Measurements from ENCODE around the gene ART1. TPM values are rescaled to one million over a fixed set of nuclear protein-coding genes. Genes with fewer than 3 reads are reported as not detected.

Gene ART1
- total RNA-seq, 2 experiments from 2014 or later = not detected

DNA sequence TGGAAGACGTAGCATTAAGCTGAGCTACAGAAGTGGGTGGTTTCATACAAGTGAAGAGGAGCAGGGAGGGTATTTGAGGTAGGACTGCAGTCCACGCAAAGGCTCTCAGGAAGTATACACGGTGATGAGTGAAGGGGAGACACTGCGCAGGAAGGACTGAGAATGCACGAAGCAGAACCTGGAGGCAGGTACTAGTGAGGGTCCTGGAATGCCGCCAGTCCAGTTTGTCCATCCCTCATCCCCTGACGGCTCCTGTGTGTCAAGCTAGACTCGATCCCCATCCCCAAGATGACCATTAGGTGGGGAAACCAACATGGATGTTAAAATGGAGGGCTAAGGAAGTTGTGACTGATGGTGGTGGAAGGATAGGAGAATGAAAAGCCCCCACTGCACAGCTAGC lies 26.9 kb upstream of the ART1 start:
- Mint-ChIP-seq H3K27me3 (no peaks in the 10 kb centered on the region), H3K9me3 (no peaks in the 10 kb centered on the region), H3K4me3 (no peak overlapping the region), H3K27ac (no peak overlapping the region), H3K4me1 (peaks cover 16% of the 10 kb centered on the region), H3K36me3 (ENCODE audit: low read depth) (no peaks in the 10 kb centered on the region)
- ChIA-PET POLR2A (no interaction called here), CTCF (interaction anchor here (1.1 kb wide), 1 partner anchor 10 kb away, joined by 3 read pairs; no protein-coding TSS in a partner anchor)
- no peak for DNase-seq

DNA sequence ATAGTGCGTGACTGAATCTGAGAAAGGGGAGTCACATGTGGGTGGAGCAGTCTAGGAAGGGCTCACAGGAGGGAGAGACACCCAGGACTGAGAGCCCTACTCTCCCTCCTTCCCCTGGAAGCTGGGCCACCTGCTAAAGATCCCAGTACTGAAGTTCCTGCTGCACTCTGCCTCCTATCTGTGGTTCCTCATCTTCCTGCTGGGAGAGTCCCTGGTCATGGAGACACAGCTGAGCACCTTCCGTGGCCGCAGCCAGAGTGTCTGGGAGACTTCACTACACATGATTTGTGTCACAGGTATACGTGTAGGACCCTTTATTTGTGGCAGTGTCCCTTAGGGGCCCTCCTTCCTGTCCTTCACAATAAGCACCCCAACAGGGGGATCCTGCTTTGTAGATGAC lies 22.4 kb upstream of the ART1 start:
- Mint-ChIP-seq H3K27ac (no peak overlapping the region), H3K27me3 (no peaks in the 10 kb centered on the region), H3K36me3 (ENCODE audit: low read depth) (no peaks in the 10 kb centered on the region), H3K4me1 (no peaks in the 10 kb centered on the region), H3K4me3 (no peak overlapping the region), H3K9me3 (no peaks in the 10 kb centered on the region)
- no peak for DNase-seq
- ChIA-PET POLR2A (no interaction called here), CTCF (no interaction called here)

DNA sequence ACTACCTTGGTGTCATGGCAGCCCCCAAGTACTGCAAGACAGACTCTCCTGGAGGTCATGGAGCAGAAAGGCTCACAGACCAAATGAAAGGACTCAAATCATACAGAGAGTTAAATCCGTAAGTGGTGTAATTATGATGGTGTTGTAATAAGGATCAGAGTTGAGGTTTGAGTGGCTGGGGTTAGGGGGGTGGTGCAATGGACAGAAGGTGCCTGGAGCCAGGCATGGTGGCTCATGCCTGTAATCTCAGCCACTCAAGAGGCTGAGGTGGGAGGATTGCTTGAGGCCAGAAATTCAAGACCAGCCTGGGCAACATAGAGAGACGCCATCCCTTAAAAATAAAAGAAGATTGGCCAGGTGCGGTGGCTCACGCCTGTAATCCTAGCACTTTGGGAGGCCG lies 21.8 kb upstream of the ART1 start:
- H3K9me3 Mint-ChIP-seq = no peaks in the 10 kb centered on the region
- H3K36me3 Mint-ChIP-seq (ENCODE audit: low read depth) = no peaks in the 10 kb centered on the region
- no peak overlapping the region for H3K27ac Mint-ChIP-seq
- H3K4me1 Mint-ChIP-seq = no peaks in the 10 kb centered on the region
- POLR2A ChIA-PET = no interaction called here
- H3K4me3 Mint-ChIP-seq = no peak overlapping the region
- CTCF ChIA-PET = interaction anchor here (0.9 to 1.3 kb wide), 2 partner anchors 14 to 184 kb away, joined by 3 to 5 read pairs; no protein-coding TSS in a partner anchor
- no peak for DNase-seq
- no peaks in the 10 kb centered on the region for H3K27me3 Mint-ChIP-seq

DNA sequence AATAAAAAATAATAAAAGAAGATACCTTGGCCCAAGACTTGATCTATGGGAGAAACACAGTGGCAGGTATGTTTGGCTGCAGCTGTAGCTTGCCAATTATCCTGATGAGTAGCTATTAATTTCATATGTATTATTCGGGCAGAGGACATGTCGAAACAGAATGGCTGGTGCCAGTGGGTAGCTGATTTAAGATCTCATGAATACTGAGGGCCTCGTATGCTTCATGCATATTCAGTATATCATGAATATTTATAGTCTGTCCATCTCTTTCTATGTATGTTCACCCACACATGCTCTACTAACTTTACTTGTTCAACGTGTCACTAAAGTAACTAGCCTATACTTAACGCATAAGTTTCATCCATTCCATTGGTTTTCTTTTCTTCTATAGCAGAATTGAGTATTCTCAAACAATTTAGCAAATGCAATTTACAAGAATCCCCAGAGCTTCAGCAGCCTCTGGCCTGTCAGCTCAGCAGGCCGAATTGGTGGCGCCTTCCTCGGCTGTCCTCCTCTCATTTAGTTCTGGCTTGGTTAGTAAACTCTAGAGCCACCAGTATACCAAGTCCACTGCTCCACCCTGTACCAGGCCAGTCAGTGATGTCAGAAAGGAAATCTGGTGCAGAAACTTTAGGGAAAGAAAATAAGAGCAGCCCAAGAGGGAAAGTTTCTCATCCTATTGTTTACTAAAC lies 21.0 kb upstream of the ART1 start:
- Mint-ChIP-seq H3K27ac (no peak overlapping the region), H3K27me3 (no peaks in the 10 kb centered on the region), H3K36me3 (ENCODE audit: low read depth) (no peaks in the 10 kb centered on the region), H3K4me1 (no peaks in the 10 kb centered on the region), H3K9me3 (no peaks in the 10 kb centered on the region), H3K4me3 (no peak overlapping the region)
- ChIA-PET CTCF (interaction anchor here (0.9 to 1.3 kb wide), 2 partner anchors 15 to 183 kb away, joined by 3 to 5 read pairs; no protein-coding TSS in a partner anchor), POLR2A (no interaction called here)
- DNase-seq = no peak

DNA sequence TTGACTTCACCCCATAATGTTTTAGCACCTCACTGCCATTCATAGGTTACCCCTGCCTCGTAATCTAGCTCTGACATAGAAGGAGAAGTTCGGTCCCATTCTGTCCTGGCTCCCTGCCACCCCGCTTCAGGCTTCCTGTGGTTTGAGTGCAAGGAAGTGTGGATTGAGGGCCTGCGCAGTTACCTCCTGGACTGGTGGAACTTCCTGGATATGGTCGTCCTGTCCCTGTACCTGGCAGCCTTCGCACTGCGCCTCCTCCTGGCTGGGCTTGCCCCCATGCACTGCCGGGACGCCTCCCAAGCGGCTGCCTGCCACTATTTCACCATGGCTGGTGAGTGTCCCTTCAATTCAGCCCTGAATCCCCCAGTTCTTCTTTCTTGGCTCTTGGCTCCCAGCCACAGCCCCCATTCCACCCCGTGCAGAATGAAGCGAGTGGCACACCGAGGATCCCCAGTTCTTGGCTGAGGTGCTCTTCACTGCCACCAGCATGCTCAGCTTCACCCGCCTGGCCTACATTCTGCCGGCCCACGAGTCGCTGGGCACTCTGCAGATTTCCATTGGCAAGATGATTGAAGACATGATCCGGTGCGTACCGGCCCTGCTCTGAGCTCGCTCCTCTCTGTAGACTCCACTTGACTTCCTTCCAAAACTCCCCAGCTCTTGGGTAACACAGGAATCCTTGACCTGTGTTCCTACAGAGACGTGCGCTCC lies 18.5 kb upstream of the ART1 start:
- Mint-ChIP-seq H3K36me3 (ENCODE audit: low read depth) (no peaks in the 10 kb centered on the region), H3K27me3 (no peaks in the 10 kb centered on the region), H3K4me3 (no peak overlapping the region), H3K9me3 (no peaks in the 10 kb centered on the region), H3K27ac (no peak overlapping the region), H3K4me1 (no peaks in the 10 kb centered on the region)
- POLR2A ChIA-PET = no interaction called here
- CTCF ChIA-PET = no interaction called here
- DNase-seq = no peak

DNA sequence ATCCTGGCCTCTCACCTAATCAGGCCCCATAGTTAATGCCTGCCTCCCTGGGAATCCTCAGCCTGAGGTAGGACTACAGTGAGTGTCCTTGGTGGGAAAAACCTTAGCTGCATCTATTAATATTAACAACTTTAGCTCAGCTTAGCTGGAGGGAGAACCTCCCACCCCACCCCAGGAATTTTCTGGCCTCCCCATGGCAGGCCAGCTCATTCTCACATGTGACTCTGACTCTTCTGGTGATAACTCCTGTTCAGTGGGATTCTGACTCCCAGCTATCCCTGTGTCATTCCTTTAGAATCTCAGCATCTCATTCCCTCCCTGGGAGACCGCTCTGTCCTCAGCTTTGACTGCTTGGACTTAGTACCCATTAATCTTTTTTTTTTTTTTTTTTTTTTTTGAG lies 17.6 kb upstream of the ART1 start:
- H3K4me3 Mint-ChIP-seq = no peak overlapping the region
- H3K36me3 Mint-ChIP-seq (ENCODE audit: low read depth) = no peaks in the 10 kb centered on the region
- H3K27ac Mint-ChIP-seq = no peak overlapping the region
- CTCF ChIA-PET = interaction anchor here (0.6 kb wide), 2 partner anchors 19 to 399 kb away, joined by 3 read pairs; no protein-coding TSS in a partner anchor
- DNase-seq = no peak
- POLR2A ChIA-PET = no interaction called here
- H3K9me3 Mint-ChIP-seq = no peaks in the 10 kb centered on the region
- no peaks in the 10 kb centered on the region for H3K4me1 Mint-ChIP-seq
- no peaks in the 10 kb centered on the region for H3K27me3 Mint-ChIP-seq

DNA sequence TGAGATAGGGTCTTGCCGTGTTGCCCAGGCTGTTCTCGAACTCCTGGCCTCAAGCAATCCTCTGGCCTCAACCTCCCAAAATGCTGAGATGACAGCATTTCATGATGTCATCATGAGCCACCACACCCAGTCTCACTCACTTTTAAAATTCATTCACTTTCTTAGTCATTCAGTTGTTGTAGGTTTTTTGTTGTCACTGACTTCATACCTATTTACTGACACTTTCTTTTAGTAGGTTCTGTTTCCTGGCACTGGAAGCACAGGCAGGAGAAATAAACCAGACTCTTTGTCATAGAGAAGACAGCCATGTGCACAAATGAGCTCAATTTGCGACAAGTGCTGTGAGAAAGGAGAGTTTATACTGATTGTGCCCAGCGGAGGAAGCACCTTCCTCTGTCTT lies 13.6 kb upstream of the ART1 start:
- CTCF ChIA-PET = no interaction called here
- POLR2A ChIA-PET = no interaction called here

DNA sequence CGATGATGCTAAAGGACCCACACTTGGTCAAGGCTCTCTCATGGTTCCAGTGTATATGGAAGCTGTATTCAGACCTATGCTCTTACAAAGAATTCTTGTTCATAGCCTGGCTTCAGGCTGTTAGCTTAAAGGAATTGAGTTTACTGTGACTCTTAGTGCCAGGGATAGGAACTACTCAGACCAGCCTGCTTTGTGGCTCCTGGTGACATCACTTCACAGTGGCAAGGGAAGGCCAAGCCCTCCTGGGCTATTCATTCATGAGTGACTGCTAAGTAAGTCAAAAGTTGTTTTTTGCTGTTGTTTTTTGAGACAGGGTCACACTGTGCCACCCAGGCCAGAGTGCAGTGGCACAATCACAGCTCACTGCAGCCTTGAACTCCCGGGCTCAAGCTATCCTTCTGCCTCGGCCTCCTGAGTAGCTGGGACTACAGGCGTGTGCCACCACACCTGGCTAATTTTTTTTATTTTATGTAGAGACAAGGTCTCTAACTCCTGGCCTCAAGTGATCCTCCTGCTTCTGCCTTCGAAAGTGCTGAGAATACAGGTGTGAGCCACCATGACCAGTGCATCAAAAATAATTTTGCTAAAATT lies 12.8 kb upstream of the ART1 start:
- Mint-ChIP-seq H3K27ac (no peak overlapping the region), H3K4me3 (no peak overlapping the region), H3K27me3 (peaks cover 5% of the 10 kb centered on the region), H3K9me3 (no peaks in the 10 kb centered on the region), H3K36me3 (ENCODE audit: low read depth) (no peaks in the 10 kb centered on the region), H3K4me1 (no peaks in the 10 kb centered on the region)
- POLR2A ChIA-PET = no interaction called here
- CTCF ChIA-PET = no interaction called here
- no peak for DNase-seq

More for the DNA sequence above, 13.6 kb upstream of the ART1 start:
- Mint-ChIP-seq H3K36me3 (ENCODE audit: low read depth) (no peaks in the 10 kb centered on the region), H3K27ac (no peak overlapping the region), H3K4me1 (no peaks in the 10 kb centered on the region), H3K9me3 (no peaks in the 10 kb centered on the region), H3K27me3 (peaks cover 4% of the 10 kb centered on the region), H3K4me3 (no peak overlapping the region)
- DNase-seq = no peak

DNA sequence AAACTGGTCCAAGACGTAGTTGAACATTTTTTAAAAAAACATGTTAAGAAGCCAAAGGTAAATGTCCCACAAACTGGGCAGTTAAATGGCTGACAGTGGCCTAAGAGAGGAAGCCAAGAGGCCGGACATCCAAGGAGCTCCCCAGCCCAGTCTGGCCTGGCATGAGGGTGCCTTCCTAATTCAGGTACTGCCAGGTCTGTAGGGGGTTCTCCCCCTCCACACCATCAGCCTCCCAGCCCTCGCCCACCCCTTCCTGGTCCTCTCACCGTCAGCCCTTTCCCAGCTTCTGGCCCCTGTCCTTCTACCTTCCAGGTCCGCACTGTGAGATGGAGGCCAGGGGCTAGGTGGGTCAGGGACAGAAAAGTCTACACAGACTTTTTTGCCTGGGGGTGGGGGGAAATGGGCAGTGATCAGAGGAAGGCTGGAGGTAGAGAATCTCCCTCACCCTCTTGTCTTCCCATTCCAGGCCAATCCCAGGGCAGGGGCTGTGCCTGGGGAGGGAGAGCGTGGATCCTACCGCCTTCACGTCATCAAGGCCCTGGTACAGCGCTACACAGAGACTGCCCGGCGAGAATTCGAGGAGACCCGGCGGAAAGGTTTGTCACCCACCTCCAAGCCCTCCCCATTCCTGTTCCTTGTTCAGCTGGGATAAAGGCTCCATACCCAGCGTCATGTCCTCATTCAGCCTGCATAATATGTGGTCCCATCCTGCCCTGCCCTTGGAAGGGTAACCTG lies 9.1 kb upstream of the ART1 start:
- DNase-seq = no peak
- CTCF ChIA-PET = no interaction called here
- Mint-ChIP-seq H3K27me3 (peaks cover 6% of the 10 kb centered on the region), H3K4me3 (no peak overlapping the region), H3K27ac (no peak overlapping the region), H3K36me3 (ENCODE audit: low read depth) (no peaks in the 10 kb centered on the region), H3K9me3 (no peaks in the 10 kb centered on the region), H3K4me1 (no peaks in the 10 kb centered on the region)
- POLR2A ChIA-PET = no interaction called here

DNA sequence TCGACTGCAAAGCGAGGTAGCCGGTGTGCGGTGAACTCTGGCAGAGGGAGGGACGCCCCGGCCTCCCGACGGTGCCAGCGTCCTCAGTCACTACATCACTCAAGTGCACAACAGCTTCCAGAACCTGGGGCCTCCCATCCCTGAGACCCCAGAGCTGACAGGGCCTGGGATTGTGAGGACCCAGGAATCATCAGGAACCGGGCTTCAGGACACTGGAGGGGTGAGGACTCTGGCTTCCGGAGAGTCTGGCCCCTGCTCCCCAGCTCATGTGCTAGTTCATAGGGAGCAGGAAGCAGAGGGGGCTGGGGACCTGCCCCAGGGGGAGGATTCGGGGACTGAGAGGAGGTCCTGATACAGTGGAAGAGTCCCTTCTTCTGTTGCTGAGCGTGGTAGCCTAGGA lies 7.7 kb upstream of the ART1 start:
- H3K4me3 Mint-ChIP-seq = no peak overlapping the region
- CTCF ChIA-PET = no interaction called here
- H3K27me3 Mint-ChIP-seq = peaks cover 14% of the 10 kb centered on the region
- H3K36me3 Mint-ChIP-seq (ENCODE audit: low read depth) = no peaks in the 10 kb centered on the region
- peaks cover 4% of the 10 kb centered on the region for H3K4me1 Mint-ChIP-seq
- POLR2A ChIA-PET = no interaction called here
- no peak for DNase-seq
- H3K27ac Mint-ChIP-seq = no peak overlapping the region
- H3K9me3 Mint-ChIP-seq = no peaks in the 10 kb centered on the region

DNA sequence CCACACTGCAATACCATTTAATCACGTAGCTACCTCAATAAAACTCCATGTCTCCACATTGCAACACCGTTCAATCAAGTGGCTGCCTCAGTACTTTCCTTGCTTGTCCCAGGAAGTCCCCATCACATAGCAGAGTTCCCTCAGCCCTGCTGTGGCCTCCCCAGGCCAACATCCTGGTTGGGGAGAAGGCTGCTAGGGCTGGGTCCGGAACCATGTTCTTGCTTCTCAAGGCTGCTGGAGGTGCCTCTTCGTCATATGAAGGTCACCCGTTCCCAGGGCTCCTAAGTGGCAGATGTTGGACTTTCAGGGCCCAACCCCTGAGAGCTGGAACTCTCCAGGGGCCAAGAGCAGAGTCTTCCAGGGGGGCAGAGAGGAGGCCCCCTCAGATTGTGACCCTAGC lies 6.4 kb upstream of the ART1 start:
- ChIA-PET CTCF (no interaction called here), POLR2A (no interaction called here)
- DNase-seq = no peak
- Mint-ChIP-seq H3K9me3 (no peaks in the 10 kb centered on the region), H3K27ac (no peak overlapping the region), H3K36me3 (ENCODE audit: low read depth) (no peaks in the 10 kb centered on the region), H3K4me3 (no peak overlapping the region), H3K27me3 (peaks cover 23% of the 10 kb centered on the region), H3K4me1 (peaks cover 9% of the 10 kb centered on the region)

DNA sequence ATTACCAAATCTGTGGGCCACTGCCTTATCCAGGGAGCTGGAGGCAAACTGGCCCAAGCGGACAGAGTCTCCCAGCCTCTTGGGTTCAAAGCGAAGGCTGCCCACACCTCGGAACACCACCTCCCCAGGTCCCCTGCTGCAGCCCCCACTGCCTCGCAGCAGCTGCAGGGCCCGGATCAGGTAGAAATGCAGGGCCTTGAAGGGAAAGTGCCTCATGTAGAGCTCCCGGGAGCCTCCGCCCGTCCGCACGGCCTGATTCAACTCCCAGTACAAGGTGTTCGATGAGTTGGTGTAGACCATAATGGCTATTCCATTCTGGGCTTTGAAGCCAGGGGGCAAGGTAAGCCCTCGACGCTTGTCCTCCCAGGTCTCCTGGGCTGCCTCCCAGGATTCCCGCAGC lies 5.1 kb upstream of the ART1 start:
- Mint-ChIP-seq H3K27ac (no peak overlapping the region), H3K36me3 (ENCODE audit: low read depth) (no peaks in the 10 kb centered on the region), H3K27me3 (peaks cover 32% of the 10 kb centered on the region), H3K4me3 (no peak overlapping the region), H3K9me3 (no peaks in the 10 kb centered on the region), H3K4me1 (peaks cover 9% of the 10 kb centered on the region)
- DNase-seq = no peak
- CTCF ChIA-PET = no interaction called here
- POLR2A ChIA-PET = no interaction called here

DNA sequence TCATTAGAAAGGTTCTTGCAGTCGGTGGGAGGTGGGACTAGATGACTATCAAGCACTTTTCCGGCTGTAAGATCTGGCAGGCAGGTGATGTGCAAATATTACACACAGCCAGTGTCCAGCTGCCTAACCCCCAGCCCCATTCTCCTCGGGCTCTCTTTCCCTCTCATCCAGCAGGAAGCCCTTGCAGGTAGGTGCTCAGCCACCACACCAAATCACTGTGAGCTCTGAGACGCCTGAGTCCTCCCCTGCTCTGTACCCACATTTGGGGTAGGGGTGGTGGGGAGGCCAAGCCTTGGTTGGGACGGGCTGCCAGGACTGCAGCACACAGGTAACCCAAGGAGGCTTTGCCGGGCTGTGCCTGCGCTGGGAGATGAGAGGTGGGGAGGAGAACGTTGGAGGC lies 3.7 kb upstream of the ART1 start:
- no peaks in the 10 kb centered on the region for H3K36me3 Mint-ChIP-seq (ENCODE audit: low read depth)
- H3K4me3 Mint-ChIP-seq = peak overlapping the region; percentile 3

More for the DNA sequence above, 3.7 kb upstream of the ART1 start:
- Mint-ChIP-seq H3K4me1 (peaks cover 9% of the 10 kb centered on the region), H3K27me3 (peaks cover 35% of the 10 kb centered on the region), H3K9me3 (no peaks in the 10 kb centered on the region), H3K27ac (no peak overlapping the region)
- DNase-seq = no peak
- CTCF ChIA-PET = no interaction called here
- POLR2A ChIA-PET = no interaction called here

All from activated CD4-positive, alpha-beta memory T cell treated with anti-CD3 and anti-CD28 coated beads, Interleukin-2, amount 10 ng/mL, durations not matched to agents 7 days and 5 days (primary cell).